ENCODE results near the gene TOMM20. TPM values are rescaled to one million over a fixed set of nuclear protein-coding genes. Genes with fewer than 3 reads are reported as not detected.

TOMM20 gene
- total and polyA plus RNA-seq, 3 donors from 2014 or later = 74.7 to 113 (median 80.6) TPM

DNA sequence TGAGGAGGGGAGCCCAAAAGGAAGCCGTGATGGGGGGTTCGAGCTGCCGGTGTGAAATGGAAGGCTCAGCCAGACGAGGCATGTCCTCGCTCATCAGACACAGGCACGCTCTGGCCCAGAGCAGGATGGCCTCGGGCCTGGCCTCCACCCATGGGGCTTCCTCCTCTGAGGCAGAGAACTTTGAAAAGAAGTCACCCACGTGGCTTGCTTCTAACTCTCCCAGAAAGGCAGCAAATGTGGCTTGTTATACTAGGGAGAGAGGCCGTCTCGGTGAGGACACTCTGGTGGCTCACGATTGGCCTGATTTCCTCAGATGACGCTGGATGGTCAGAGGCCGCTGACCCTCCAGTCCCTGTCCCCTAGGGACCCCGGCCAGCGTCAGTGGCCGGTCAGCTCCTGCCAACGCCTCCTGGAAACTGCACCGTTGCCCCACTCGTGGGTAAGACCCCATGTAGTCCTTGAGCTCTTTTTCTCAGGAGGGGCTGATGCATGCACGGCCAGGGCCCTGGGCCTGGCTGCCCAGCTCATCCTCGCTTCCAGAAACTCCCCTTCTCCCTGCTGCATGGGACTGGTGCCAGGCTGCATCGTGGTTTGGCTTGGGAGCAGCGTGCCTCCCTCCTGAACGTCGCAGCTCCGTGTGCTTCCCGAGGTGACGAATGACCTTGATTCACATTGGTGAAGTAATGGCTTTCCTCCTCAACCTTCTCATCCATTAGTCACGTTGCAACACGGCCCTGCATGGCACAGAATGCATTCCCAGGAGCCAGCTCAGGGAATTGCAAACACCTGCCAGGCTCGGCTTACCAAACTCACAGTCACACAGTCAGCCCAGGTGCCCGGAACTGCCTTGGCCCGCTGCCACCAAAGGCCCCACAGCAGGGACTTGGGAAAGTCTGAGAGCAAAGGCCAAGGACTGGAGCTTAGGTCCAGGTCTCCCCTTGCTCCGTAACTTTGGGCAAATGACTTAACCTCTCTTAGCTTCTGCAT lies 58.8 kb downstream of the TOMM20 start:
- TF ChIP-seq POLR2A (IDR thresholded peaks at IDR 0.05) = no peak
- TF ChIP-seq CTCF (IDR thresholded peaks at IDR 0.05) = no peak
- no peaks in the 10 kb centered on the region for H3K36me3 ChIP-seq (ENCODE audit: low read depth, missing control alignments)
- no peak overlapping the region for H3K4me3 ChIP-seq
- H3K9me3 ChIP-seq = no peaks in the 10 kb centered on the region
- peaks cover 15% of the 10 kb centered on the region for H3K4me1 ChIP-seq
- DNase-seq = peak; percentile 50
- intact Hi-C loops (cut with DNase I; ENCODE audit: low total_unique reads) = loop anchor here (10.0 kb wide), 1 partner anchor 85 kb away; no protein-coding TSS in a partner anchor
- H3K27ac ChIP-seq = peak overlapping the region in 1 of 2 donors; percentile 61
- 58 to 66% methylated on average over 18 to 34 of the region's 34 CpGs for WGBS, 2 donors
- no peaks in the 10 kb centered on the region for H3K27me3 ChIP-seq

DNA sequence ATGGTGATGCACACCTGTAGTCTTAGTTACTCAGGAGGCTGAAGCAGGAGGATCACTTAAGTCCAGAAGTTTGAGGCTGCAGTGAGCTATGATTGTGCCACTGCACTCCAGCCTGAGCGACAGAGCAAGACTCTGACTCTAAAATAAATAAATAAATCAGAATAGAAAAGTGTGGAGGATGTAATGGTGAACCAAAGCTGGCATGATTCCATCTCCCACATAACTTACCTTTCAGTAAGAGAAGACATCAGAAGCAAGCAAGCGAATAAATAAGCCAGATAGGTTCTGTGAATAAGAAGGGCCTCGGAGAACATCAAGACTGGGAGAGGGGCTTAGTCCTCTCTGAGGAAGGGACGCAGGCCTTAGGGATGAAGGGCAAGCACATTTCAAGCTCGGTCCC lies 59.5 kb downstream of the TOMM20 start:
- Histone ChIP-seq H3K36me3 (ENCODE audit: low read depth, missing control alignments) (no peaks in the 10 kb centered on the region), H3K27me3 (no peaks in the 10 kb centered on the region), H3K27ac (peak overlapping the region in 1 of 2 donors; percentile 61), H3K4me3 (no peak overlapping the region), H3K9me3 (no peaks in the 10 kb centered on the region), H3K4me1 (peaks cover 12% of the 10 kb centered on the region)
- WGBS, 2 donors = 82 to 92% methylated on average over 5 of the region's 5 CpGs
- intact Hi-C loops (cut with DNase I; ENCODE audit: low total_unique reads) = no loop called here
- DNase-seq = no peak
- TF ChIP-seq POLR2A (IDR thresholded peaks at IDR 0.05) = no peak
- TF ChIP-seq CTCF (IDR thresholded peaks at IDR 0.05) = no peak

GRCh38 chr1:235068158-235069121 lies 60.2 kb downstream of the TOMM20 start:
- DNase-seq = no peak
- intact Hi-C loops (cut with DNase I; ENCODE audit: low total_unique reads) = no loop called here
- no peak overlapping the region for H3K27ac ChIP-seq

More at GRCh38 chr1:235068158-235069121, 60.2 kb downstream of the TOMM20 start:
- Histone ChIP-seq H3K36me3 (ENCODE audit: low read depth, missing control alignments) (no peaks in the 10 kb centered on the region), H3K4me3 (no peak overlapping the region), H3K4me1 (peaks cover 12% of the 10 kb centered on the region), H3K27me3 (no peaks in the 10 kb centered on the region), H3K9me3 (no peaks in the 10 kb centered on the region)
- no peak for TF ChIP-seq CTCF (IDR thresholded peaks at IDR 0.05)
- 81 to 84% methylated on average over 19 of the region's 19 CpGs for WGBS, 2 donors

Data from testis (tissue), 3 donors.